Measurements from ENCODE around the gene CUEDC2.

Gene CUEDC2, protein sequence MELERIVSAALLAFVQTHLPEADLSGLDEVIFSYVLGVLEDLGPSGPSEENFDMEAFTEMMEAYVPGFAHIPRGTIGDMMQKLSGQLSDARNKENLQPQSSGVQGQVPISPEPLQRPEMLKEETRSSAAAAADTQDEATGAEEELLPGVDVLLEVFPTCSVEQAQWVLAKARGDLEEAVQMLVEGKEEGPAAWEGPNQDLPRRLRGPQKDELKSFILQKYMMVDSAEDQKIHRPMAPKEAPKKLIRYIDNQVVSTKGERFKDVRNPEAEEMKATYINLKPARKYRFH

DNA sequence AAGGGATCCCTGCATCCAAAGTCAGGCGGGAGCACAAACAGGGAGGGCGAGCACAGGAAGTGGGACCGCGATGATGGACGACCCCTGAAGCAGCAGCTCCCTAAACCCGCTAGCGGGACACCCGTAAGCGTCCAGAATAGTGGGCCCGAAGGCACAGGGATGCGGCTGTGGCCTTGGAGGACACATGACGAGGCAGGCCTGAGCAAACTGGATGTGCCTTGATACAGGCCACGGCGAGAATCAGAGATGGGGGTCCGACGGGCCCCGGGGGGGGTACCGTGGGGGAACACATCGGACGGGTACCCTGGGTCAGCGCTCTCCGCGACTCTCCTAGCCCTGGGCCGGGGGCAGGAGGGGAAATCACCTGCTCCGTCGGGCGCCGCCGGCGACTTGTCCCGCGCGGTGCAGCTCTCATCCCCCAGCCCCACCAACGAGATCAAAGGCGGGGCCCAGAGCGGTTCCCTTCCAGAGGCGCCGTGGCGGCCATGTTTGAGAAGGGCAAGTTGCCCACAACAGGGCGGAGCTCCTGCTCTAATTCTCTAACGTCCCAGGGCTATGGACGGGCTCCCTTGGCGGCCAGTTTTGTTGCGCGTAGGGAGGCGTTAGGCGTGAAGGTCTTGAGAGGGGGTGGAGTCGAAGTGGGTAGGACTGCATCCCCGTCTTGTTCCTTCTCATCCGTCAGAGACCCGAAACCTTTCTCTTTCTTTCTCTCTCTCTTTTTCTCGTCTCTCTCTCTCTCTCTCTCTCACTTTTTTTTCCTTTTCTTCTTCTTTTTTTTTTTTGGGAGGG is at the start of gene CUEDC2:
Gene CUEDC2, minus strand, starts transcription at position 413 of the 789 bp plus-strand sequence. CDS start 7,386 bp downstream, outside the sequence.
- DNase-seq (ENCODE audit: low spot score): peak; percentile 90

DNA sequence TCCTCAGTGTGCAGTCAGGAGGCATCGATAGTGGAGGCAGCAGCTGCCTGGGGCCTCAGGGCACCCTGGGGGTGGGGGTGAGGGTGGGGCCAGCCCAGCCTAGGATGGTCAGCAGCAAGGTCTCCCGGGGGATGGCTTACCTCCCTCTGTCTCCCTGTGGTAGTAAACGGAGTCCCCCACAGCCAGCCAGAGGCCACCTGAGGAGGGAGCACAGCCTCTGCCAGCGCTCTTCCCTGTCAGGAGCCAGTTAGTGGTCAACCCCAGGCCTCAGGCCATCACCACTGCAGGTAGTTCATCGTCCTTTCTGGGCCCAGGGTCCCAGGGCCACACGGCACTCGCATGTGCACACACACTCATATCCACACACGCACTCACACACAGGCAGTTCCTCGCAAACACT is 48.0 kb upstream of the CUEDC2 start:
- no peak for DNase-seq (ENCODE audit: low spot score)

GRCh38 chr10:102479651-102480050 is 47.3 kb upstream of the CUEDC2 start:
- no peak for DNase-seq (ENCODE audit: low spot score)

- DNase-seq (ENCODE audit: low spot score): no peak
These were observed 44.2 kb upstream of the CUEDC2 start for GRCh38 chr10:102476466-102477141.

GRCh38 chr10:102475451-102476040 is 43.2 kb upstream of the CUEDC2 start:
- DNase-seq (ENCODE audit: low spot score): no peak

- DNase-seq (ENCODE audit: low spot score): no peak
These were observed 41.3 kb upstream of the CUEDC2 start for GRCh38 chr10:102473445-102474331.

DNA sequence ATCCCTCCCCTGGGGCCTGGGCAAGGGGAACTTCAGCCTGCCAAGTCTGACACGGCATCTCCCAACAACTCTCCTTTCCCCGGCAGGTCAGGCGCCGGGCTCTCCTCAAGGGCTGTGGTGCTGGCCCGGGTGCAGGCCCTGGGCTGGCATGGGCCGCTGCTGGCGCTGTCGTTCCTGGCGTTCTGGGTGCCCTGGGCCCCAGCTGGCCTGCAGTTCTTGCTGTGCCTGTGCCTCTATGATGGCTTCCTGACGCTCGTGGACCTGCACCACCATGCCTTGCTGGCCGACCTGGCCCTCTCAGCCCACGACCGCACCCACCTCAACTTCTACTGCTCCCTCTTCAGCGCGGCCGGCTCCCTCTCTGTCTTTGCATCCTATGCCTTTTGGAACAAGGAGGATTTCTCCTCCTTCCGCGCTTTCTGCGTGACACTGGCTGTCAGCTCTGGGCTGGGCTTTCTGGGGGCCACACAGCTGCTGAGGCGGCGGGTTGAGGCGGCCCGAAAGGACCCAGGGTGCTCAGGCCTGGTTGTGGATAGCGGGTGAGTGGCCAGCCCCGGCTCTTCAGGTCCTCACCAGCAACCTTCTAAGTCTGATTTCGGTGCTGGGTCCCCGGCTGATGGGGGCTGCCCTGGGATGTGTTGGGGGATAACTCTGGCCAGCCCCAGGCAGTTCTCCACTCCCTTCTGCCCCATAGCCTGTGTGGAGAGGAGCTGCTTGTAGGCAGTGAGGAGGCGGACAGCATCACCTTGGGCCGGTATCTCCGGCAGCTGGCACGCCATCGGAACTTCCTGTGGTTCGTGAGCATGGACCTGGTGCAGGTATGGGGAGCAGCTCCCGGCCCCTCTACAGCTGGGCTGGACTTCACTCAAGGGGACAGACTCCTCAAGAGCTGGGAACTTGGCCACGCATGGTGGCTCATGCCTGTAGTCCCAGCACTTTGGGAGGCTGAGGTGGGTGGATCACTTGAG is 38.5 kb upstream of the CUEDC2 start:
- DNase-seq (ENCODE audit: low spot score): no peak

DNA sequence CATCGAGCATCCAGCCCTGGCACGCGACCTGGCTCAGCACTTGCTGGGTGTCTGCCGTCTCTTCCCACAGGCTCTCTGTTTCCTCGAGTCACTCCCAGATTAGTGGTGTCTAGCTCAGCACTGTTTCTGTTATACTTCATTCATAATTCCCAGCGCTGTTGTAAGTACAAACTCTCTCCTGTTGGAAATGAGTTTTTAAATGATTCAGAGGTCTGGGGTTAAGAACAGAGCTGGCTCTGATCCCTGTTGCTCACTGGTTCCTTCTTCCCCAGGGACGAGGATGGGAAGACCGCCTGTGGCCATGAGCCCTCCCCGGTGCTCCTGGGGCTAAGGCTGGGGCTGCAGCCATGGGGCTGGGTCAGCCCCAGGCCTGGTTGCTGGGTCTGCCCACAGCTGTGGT is 36.3 kb upstream of the CUEDC2 start:
- no peak for DNase-seq (ENCODE audit: low spot score)

DNA sequence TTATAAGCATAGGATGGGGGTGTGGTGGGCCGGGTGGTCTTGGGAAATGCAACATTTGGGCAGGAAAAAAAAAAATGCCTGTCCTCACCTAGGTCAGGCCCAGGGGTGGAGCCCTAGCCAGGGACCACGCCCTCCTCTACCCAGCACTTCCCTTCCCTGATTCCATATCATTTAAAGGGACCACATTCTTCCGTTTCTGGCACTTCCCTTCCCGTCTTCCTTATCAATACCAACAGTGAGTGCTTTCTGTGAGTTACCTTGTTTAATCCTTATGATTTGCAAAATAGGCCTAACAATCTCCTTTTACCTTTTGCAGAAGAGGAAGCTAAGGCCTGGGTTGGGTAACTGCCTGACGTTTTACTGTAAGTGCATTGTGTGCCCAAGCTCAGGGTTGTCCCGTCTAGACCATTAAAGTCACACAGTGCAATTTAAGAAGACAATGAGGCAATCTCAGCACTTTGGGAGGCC is 35.6 kb upstream of the CUEDC2 start:
- no peak for DNase-seq (ENCODE audit: low spot score)

GRCh38 chr10:102467318-102467717 is 34.9 kb upstream of the CUEDC2 start:
- DNase-seq (ENCODE audit: low spot score): no peak

GRCh38 chr10:102465466-102465865 is 33.1 kb upstream of the CUEDC2 start:
- DNase-seq (ENCODE audit: low spot score): no peak

GRCh38 chr10:102463983-102464382 is 31.6 kb upstream of the CUEDC2 start:
- DNase-seq (ENCODE audit: low spot score): no peak

DNA sequence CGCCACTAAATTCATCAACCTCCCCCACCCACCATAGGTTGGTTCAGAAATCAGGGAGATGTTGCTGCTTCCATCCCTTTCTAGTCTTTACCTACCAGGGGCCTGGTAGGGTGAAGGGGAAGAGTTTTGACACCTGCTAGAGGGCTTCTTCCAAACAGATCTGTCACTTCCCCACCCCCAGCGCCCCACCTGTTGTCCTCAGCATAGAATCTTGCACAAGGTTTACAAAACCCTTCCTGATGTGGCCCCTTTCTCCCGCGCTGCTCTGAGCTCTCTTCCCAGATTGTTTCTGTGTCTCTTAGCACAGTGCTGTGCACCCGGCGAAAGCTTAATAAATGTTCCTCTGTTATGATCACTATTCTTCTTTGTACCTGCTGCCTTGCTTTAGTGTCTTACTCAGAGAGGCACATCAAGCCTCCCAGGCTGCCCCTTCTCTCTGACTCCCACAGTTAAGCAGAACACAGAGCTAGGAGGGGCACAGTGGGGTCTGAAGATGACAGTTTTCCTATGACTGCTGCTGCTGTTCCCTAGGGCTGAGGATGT is 30.2 kb upstream of the CUEDC2 start:
- no peak for DNase-seq (ENCODE audit: low spot score)

- DNase-seq (ENCODE audit: low spot score): peak; percentile 99
These were observed 29.0 kb upstream of the CUEDC2 start for GRCh38 chr10:102461187-102462054.

DNA sequence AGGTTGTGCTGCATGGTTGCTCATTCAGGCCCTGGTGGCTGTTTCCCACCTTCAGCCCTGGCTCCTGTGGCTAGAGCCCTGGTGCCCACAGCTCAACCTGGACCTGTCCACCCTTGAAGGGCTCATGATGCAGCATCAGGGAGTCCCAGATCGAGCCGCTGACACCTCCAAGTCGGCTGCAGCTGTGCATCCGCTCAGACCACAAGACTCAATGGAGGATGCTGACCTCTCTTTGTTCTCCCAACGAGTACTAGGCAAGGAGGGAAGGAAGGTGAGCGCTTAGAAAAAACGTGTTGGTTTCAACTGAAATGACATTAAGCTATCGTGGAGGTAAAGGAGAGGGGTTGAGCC is 28.4 kb upstream of the CUEDC2 start:
- no peak for DNase-seq (ENCODE audit: low spot score)

DNA sequence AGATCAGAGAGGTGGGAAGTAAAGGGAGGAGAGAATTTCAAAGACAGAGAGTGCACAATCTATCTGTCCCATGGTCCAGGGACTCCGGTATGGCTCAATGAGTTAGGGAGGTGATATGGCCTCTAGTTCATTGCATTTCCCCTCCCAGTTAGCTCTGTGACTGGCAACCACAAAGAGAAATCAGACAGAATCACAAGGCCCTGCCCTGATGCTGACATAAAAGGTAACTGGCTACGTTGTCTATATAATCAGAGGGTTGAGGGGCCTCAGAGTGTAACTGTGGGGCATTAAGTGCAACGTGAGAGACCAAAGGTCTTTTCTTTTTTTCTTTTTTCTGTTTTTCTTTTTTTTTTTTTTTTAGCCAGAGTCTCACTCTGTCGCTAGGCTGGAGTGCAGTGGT is 26.3 kb upstream of the CUEDC2 start:
- no peak for DNase-seq (ENCODE audit: low spot score)

- no peak for DNase-seq (ENCODE audit: low spot score)
These were observed 25.3 kb upstream of the CUEDC2 start for GRCh38 chr10:102457591-102458150.

GRCh38 chr10:102455893-102456471 is 23.6 kb upstream of the CUEDC2 start:
- DNase-seq (ENCODE audit: low spot score): no peak
